B cell (primary cell): ENCODE data around the gene PRSS50. TPM values are rescaled to one million over a fixed set of nuclear protein-coding genes. Genes with fewer than 3 reads are reported as not detected.
A peak's percentile ranks its signal among the peaks of the same experiment; 100 is the strongest.

Source experiments
- ATAC-seq: fragments of 200-7000 bp; cut with Tn5 transposase; one replicate; pipeline ENCODE4 v1.10.0; 2021; ENCODE audit warnings: low read depth, mild to moderate bottlenecking, moderate number of reproducible peaks, moderate library complexity
- CTCF ChIA-PET: fragments of 350-600 bp; sonication (Branson Sonifier 250); formaldehyde crosslinking; loops from one replicate; lab custom pipeline; 2021; ENCODE audit warnings: antibody characterized with exemption, inconsistent platforms; lab: Charles Lee
- POLR2A ChIA-PET: fragments of 350-600 bp; sonication (Branson Sonifier 250); formaldehyde crosslinking; loops from one replicate; lab custom pipeline; 2021; ENCODE audit warnings: antibody characterized with exemption; lab: Charles Lee
- DNase-seq: peaks from one replicate; pipeline ENCODE4 v3.0.0; 2013
- H2AFZ ChIP-seq: 2 replicates; pipeline ENCODE4 v1.6.1; 2012; ENCODE audit warnings: mild to moderate bottlenecking, low read depth, low read length; ENCODE audit not compliant: insufficient read depth, poor library complexity, severe bottlenecking
- H3K27ac ChIP-seq, 2 donors: 1 replicate in 1 of 2; 2 replicates in 1 of 2; pipeline ENCODE4 v1.5.1; 2012 to 2013; ENCODE audit warnings: low read length in 2 of 2, mild to moderate bottlenecking in 2 of 2, moderate library complexity in 1 of 2
- H3K27me3 ChIP-seq, 4 experiments: fragments of 200-600 bp in 1 of 4; sonication (generic) in 1 of 4; replicated peaks in 1 of 4; 1 replicate in 2 of 4; 2 replicates in 2 of 4; pipeline versions ENCODE4 v1.6.1 to v1.7.0; 2013 to 2016; ENCODE audit warnings: low read length in 3 of 4, mild to moderate bottlenecking in 2 of 4, mixed read lengths in 1 of 4, moderate library complexity in 1 of 4; ENCODE audit not compliant: insufficient read depth in 4 of 4, control insufficient read depth in 3 of 4; ENCODE audit errors: control extremely low read depth in 1 of 4
- H3K36me3 ChIP-seq, 2 experiments: replicated peaks in 1 of 2; 1 replicate in 1 of 2; 2 replicates in 1 of 2; pipeline versions ENCODE4 v1.6.1 to v1.7.1; 2013; ENCODE audit warnings: low read length in 1 of 2; ENCODE audit not compliant: insufficient read depth in 2 of 2, control insufficient read depth in 1 of 2; ENCODE audit errors: control extremely low read depth in 1 of 2, extremely low read depth in 1 of 2
- H3K4me1 ChIP-seq, 2 donors: fragments of 200-600 bp in 1 of 2; sonication (generic) in 1 of 2; 1 replicate in 1 of 2; 2 replicates in 1 of 2; pipeline versions ENCODE4 v1.5.1 to v1.6.1; 2013 to 2017; ENCODE audit warnings: low read length in 2 of 2; ENCODE audit not compliant: control insufficient read depth in 2 of 2, insufficient read depth in 2 of 2
- H3K4me2 ChIP-seq: replicated peaks from 2 replicates; pipeline ENCODE3; 2012; ENCODE audit warnings: mild to moderate bottlenecking, low read depth, low read length; ENCODE audit not compliant: poor library complexity, severe bottlenecking
- H3K4me3 ChIP-seq, 5 experiments: fragments of 200-600 bp in 1 of 5; sonication (generic) in 1 of 5; 1 replicate in 3 of 5; 2 replicates in 2 of 5; pipeline versions ENCODE4 v1.5.1 to v1.7.0; 2011 to 2016; ENCODE audit warnings: low read length in 4 of 5, mild to moderate bottlenecking in 4 of 5, low read depth in 2 of 5, control low read depth in 1 of 5, moderate library complexity in 1 of 5; ENCODE audit not compliant: insufficient read depth in 1 of 5; ENCODE audit errors: control extremely low read depth in 1 of 5, extremely low read depth in 1 of 5
- H3K79me2 ChIP-seq: fragments of 200-600 bp; sonication (generic); one replicate; pipeline ENCODE4 v1.6.0; 2016; ENCODE audit warnings: low read length; ENCODE audit not compliant: control insufficient read depth, insufficient read depth
- H3K9ac ChIP-seq: fragments of 200-600 bp; sonication (generic); 2 replicates; pipeline ENCODE4 v1.6.1; 2017; ENCODE audit warnings: mild to moderate bottlenecking, low read length, moderate library complexity
- H3K9me3 ChIP-seq, 3 donors: one replicate each; pipeline versions ENCODE4 v1.6.1 to v1.7.1; 2013; ENCODE audit warnings: low read length in 2 of 3; ENCODE audit not compliant: control insufficient read depth in 2 of 3, insufficient read depth in 1 of 3; ENCODE audit errors: control extremely low read depth in 1 of 3
- H4K20me1 ChIP-seq: 2 replicates; pipeline ENCODE4 v1.6.0; 2012; ENCODE audit warnings: mild to moderate bottlenecking, low read length; ENCODE audit not compliant: insufficient read depth, control insufficient read depth, poor library complexity, severe bottlenecking
- H3K27ac Mint-ChIP-seq: one replicate; pipeline ENCODE4 v1.8.0; 2021; ENCODE audit warnings: mixed read lengths
- H3K27me3 Mint-ChIP-seq: one replicate; pipeline ENCODE4 v1.8.0; 2021; ENCODE audit warnings: mixed read lengths
- H3K4me1 Mint-ChIP-seq: one replicate; pipeline ENCODE4 v1.8.0; 2021; ENCODE audit warnings: mixed read lengths
- H3K4me3 Mint-ChIP-seq: one replicate; pipeline ENCODE4 v1.8.0; 2021; ENCODE audit warnings: mixed read lengths
- H3K9me3 Mint-ChIP-seq: one replicate; pipeline ENCODE4 v1.8.0; 2022; ENCODE audit warnings: mixed read lengths; ENCODE audit not compliant: insufficient read depth
- EZH2 ChIP-seq: IDR thresholded peaks from 2 replicates; pipeline ENCODE4 v1.6.1; 2012; ENCODE audit warnings: borderline replicate concordance, low read depth, mild to moderate bottlenecking, moderate library complexity, low read length; ENCODE audit not compliant: insufficient read depth, poor library complexity, severe bottlenecking
- WGBS: methylation state at CpG from one replicate; pipeline ENCODE4 v1.1.5; 2013; ENCODE audit warnings: missing lambda C conversion rate; ENCODE audit not compliant: insufficient coverage; 5-methylcytosine and 5-hydroxymethylcytosine counted together
- intact Hi-C: fragments of 100-400 bp; cut with micrococcal nuclease; formaldehyde crosslinking; loops from one replicate; pipeline ENCODE4 v1.10.0; 2022
- polyA minus RNA-seq: library from RNA; depleted of rRNA, polyadenylated mRNA; stranded (reverse); fragments of >200 nt; gene quantifications from 2 replicates; pipeline ENCODE4 v1.2.3, GENCODE V29; 2012
- polyA plus RNA-seq: library from polyadenylated mRNA; depleted of rRNA; stranded (reverse); fragments of >200 nt; gene quantifications from 2 replicates; pipeline ENCODE4 v1.2.3, GENCODE V29; 2012
- total RNA-seq, 2 donors: library from RNA; stranded (reverse); fragments of 120-200 nt in 1 of 2; gene quantifications; 1 replicate in 1 of 2; 2 replicates in 1 of 2; pipeline versions ENCODE4 v1.2.3 to v1.2.4, GENCODE V29; 2013 to 2022
- TF ChIP-seq, protein P1 (sequence below): fragments of 200-600 bp; IDR thresholded peaks from one replicate; pipeline ENCODE4 v1.8.0; 2022; ENCODE audit warnings: antibody characterized with exemption, mild to moderate bottlenecking

The PRSS50 gene
- total RNA-seq (0.10 TPM in 1 of 2 replicates, not detected in the other), polyA plus RNA-seq (0.04 and 0.09 TPM in 2 replicates), polyA minus RNA-seq (not detected in 2 replicates)
- not detected for total RNA-seq (2013)

DNA sequence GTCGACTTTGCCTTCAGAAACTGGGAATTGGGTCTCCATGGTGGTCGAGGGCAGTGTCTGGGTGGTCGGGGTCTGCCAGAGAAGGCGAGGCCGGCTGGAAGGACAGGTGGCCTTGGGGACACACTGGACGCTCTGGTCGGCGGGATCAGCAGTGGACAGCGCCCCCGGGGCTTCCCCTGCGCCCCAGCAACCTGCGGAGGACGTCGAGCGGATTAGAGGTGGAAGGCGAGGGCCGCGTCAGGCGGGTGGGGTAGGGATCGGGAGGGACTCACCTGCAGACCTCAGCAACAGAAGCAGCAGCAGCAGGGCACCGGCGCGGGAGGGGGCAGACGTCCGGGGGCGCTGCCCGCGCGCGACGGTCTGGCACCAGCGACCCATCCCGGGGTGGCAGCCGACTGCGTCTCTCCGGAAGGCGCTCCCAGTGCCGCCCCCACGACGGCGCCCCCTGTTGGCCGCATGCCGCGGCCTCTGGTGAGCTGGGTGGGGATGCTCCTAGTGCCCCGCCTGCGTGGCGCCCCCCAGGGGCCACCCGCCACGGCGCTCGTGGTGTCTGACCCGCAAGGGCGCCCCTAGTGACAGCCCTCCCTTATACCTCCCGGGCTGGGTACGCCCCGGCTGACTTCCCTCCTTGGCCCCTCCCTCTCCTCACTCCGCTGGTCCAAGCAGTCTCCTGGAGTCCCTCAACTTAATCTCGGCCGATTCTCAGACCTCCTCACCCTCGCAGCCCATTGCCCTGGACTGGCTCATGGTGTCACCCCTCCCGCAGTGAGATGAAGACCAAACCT, at the start of gene PRSS50:
PRSS50 (minus strand) TSS at position 423 of the 785 bp plus-strand sequence; CDS start at position 378, 45 bp downstream.
- WGBS: 63% methylated on average over 59 of the region's 61 CpGs
- no peak within 1 kb of the TSS for H3K9ac ChIP-seq
- H3K9me3 ChIP-seq: no peaks in the 10 kb centered on the region
- H3K27ac Mint-ChIP-seq: no peak within 1 kb of the TSS
- ChIA-PET CTCF (no interaction called here), POLR2A (no interaction called here)
- H2AFZ ChIP-seq: no peak within 1 kb of the TSS
- no peak for DNase-seq
- no peaks in the 10 kb centered on the region for H3K36me3 ChIP-seq
- no peak within 1 kb of the TSS for H3K27ac ChIP-seq
- no peak within 1 kb of the TSS for H3K4me2 ChIP-seq
- no peak within 1 kb of the TSS for H3K4me3 Mint-ChIP-seq
- H3K27me3 ChIP-seq: peaks cover 0 to 13% (median 0%) of the 10 kb centered on the region in 4 experiments
- no peaks in the 10 kb centered on the region for H3K9me3 Mint-ChIP-seq
- H3K79me2 ChIP-seq: no peaks in the 10 kb centered on the region
- no peaks in the 10 kb centered on the region for H3K4me1 Mint-ChIP-seq
- H4K20me1 ChIP-seq: no peaks in the 10 kb centered on the region
- peaks cover 19% of the 10 kb centered on the region for H3K27me3 Mint-ChIP-seq
- TF ChIP-seq, protein P1, sequence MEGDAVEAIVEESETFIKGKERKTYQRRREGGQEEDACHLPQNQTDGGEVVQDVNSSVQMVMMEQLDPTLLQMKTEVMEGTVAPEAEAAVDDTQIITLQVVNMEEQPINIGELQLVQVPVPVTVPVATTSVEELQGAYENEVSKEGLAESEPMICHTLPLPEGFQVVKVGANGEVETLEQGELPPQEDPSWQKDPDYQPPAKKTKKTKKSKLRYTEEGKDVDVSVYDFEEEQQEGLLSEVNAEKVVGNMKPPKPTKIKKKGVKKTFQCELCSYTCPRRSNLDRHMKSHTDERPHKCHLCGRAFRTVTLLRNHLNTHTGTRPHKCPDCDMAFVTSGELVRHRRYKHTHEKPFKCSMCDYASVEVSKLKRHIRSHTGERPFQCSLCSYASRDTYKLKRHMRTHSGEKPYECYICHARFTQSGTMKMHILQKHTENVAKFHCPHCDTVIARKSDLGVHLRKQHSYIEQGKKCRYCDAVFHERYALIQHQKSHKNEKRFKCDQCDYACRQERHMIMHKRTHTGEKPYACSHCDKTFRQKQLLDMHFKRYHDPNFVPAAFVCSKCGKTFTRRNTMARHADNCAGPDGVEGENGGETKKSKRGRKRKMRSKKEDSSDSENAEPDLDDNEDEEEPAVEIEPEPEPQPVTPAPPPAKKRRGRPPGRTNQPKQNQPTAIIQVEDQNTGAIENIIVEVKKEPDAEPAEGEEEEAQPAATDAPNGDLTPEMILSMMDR: peak; percentile 26
- no peak for TF ChIP-seq EZH2
- intact Hi-C loops: no loop called here
- no peak for ATAC-seq
- H3K4me1 ChIP-seq: no peaks in the 10 kb centered on the region
- H3K4me3 ChIP-seq: no peak within 1 kb of the TSS

GRCh38 chr3:46764206-46764605, 46.5 kb upstream of the PRSS50 start:
- Histone ChIP-seq H3K4me2 (no peak overlapping the region), H3K79me2 (no peaks in the 10 kb centered on the region), H3K36me3 (no peaks in the 10 kb centered on the region), H3K4me3 (no peak overlapping the region), H3K9ac (no peak overlapping the region), H2AFZ (no peak overlapping the region), H3K27me3 (peaks cover 0 to 5% (median 2%) of the 10 kb centered on the region in 4 experiments), H4K20me1 (no peaks in the 10 kb centered on the region), H3K4me1 (no peaks in the 10 kb centered on the region), H3K9me3 (peaks cover 6 to 43% (median 34%) of the 10 kb centered on the region in 3 donors), H3K27ac (no peak overlapping the region)
- peaks cover 12% of the 10 kb centered on the region for H3K27me3 Mint-ChIP-seq
- WGBS: no CpG with 5 or more reads among the region's 1 CpG
- ChIA-PET CTCF (no interaction called here), POLR2A (no interaction called here)
- no peak for ATAC-seq
- no peaks in the 10 kb centered on the region for H3K4me1 Mint-ChIP-seq
- intact Hi-C loops: no loop called here
- TF ChIP-seq EZH2: no peak
- TF ChIP-seq, protein P1: no peak
- DNase-seq: no peak
- H3K9me3 Mint-ChIP-seq: peaks cover 2% of the 10 kb centered on the region
- H3K4me3 Mint-ChIP-seq: no peak overlapping the region
- H3K27ac Mint-ChIP-seq: no peak overlapping the region
